GM12873 (cell line): ENCODE results near the gene RNU7-1.
A peak's percentile ranks its signal among the peaks of the same experiment; 100 is the strongest.

Experiments
- TF ChIP-seq, protein P1 (sequence below): IDR thresholded peaks from 2 replicates; pipeline ENCODE4 v1.5.1; 2012; ENCODE audit warnings: low read depth, mild to moderate bottlenecking, moderate library complexity, low read length, control low read depth; ENCODE audit not compliant: insufficient read depth; ENCODE audit errors: missing control alignments

The RNU7-1 gene

GRCh38 chr12:6936194-6936635 lies 7.4 kb upstream of the RNU7-1 start:
- TF ChIP-seq, protein P1, sequence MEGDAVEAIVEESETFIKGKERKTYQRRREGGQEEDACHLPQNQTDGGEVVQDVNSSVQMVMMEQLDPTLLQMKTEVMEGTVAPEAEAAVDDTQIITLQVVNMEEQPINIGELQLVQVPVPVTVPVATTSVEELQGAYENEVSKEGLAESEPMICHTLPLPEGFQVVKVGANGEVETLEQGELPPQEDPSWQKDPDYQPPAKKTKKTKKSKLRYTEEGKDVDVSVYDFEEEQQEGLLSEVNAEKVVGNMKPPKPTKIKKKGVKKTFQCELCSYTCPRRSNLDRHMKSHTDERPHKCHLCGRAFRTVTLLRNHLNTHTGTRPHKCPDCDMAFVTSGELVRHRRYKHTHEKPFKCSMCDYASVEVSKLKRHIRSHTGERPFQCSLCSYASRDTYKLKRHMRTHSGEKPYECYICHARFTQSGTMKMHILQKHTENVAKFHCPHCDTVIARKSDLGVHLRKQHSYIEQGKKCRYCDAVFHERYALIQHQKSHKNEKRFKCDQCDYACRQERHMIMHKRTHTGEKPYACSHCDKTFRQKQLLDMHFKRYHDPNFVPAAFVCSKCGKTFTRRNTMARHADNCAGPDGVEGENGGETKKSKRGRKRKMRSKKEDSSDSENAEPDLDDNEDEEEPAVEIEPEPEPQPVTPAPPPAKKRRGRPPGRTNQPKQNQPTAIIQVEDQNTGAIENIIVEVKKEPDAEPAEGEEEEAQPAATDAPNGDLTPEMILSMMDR: no peak

- TF ChIP-seq, protein P1: peak; percentile 8
These were observed 6.8 kb upstream of the RNU7-1 start for GRCh38 chr12:6936636-6937480.

GRCh38 chr12:6937481-6938352 lies 5.9 kb upstream of the RNU7-1 start:
- TF ChIP-seq, protein P1: peak; percentile 95

GRCh38 chr12:6938353-6939190 lies 5.0 kb upstream of the RNU7-1 start:
- TF ChIP-seq, protein P1: no peak

GRCh38 chr12:6939191-6939540 lies 4.5 kb upstream of the RNU7-1 start:
- TF ChIP-seq, protein P1: no peak

DNA sequence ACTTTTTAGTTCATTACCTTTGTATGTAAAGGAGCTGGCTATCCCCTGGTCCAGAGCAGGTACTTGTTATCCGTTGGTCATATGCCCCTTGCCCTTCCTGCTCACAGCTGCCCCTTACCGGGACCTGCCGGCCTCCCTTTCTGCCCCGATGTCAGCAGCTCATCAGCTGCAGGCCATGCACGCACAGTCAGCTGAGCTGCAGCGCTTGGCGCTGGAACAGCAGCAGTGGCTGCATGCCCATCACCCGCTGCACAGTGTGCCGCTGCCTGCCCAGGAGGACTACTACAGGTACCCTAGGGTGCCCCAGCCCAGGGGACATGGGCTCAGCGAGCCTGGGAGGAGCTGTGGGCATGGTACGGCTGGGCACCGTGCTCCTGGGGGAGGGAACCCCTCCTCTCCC lies 2.3 kb upstream of the RNU7-1 start:
- TF ChIP-seq, protein P1: no peak
